GM18505 (cell line): ENCODE results near the gene CFAP100.

Experiments used
- ATAC-seq: cut with Tn5 transposase; IDR thresholded peaks from one replicate; pipeline ENCODE4 v1.9.1; 2021; ENCODE audit not compliant: unreplicated experiment
- POLR2A ChIP-seq: IDR thresholded peaks from 4 replicates; pipeline ENCODE4 v1.6.1; 2011; ENCODE audit warnings: borderline replicate concordance; ENCODE audit not compliant: insufficient read depth, insufficient read length; ENCODE audit errors: extremely low read depth

Gene CFAP100

DNA sequence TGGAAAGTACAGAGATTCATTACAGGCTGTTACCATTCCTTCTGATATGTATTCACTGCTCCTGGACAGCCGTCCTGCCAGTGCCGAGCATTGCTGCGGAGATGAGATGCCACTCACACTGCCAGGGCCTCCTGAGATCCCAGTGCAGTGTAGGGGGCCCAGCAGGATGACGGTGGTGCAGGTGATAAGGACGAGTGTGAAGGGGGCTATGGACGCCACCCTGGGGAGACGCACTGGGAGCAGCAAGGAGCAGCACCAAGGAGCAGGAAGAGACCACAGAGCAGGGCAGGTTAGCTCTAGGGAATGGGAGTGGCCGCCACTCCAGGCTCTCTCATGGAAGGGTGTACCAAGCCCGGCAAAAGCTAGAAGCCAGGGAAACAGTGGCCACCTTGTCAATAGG is 33.5 kb upstream of the CFAP100 start:
- no peak for TF ChIP-seq POLR2A
- no peak for ATAC-seq

DNA sequence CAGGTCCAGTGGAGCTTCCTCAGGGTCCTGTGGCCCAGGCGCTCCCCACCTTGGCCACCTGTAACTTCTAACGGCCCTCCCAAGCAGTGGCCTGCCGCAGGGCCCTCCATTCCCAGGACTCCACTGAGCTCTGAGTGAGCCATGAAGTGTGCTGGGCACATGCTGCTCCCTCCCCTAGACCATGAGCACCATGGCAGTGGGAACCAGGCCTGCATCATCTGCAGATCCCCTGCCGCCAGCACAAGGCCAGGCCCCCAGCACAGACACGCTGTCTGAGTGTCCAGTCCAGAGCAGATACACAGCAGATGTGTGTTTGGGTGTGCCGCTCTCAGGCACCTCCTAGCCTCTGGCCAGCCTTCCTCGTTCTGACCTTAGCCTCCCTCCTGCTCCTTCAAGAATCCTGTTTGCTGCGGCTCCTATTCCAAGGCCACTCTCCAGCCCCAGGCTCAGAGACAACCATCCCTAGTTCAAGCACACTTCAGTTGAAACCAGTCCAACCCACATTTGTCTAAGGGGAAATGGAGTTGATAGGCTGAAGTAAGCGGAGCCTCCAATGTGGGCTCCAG is 30.5 kb upstream of the CFAP100 start:
- no peak for ATAC-seq
- no peak for TF ChIP-seq POLR2A

DNA sequence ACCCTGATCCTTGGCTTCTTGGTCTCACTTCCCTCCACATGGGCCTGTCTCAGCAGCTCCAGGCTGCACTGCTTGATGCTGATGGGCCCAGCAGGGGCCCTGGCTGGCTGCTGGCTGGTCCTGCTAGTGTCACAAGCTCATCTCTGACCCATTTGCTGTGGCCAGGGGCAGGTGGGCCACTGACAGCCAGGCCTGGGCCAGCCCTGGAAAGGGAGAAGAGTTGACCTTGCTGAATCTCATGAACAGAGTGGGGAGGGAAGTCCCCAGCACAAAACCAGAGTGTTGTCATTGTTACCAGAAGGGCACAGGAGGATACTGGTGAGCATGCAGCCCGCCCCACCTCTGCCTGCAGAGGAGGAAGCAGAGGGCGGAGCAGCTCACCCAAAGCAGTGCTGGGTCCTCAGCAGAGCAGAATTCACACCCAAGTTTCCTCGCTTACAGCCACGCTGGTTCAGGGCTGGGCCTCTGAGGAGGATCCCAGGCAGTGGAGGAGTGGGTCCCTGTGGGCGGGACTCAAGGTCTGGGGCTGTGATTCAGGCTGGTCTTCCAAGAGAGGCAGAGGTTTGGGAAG is 29.9 kb upstream of the CFAP100 start:
- ATAC-seq = no peak
- TF ChIP-seq POLR2A = no peak

DNA sequence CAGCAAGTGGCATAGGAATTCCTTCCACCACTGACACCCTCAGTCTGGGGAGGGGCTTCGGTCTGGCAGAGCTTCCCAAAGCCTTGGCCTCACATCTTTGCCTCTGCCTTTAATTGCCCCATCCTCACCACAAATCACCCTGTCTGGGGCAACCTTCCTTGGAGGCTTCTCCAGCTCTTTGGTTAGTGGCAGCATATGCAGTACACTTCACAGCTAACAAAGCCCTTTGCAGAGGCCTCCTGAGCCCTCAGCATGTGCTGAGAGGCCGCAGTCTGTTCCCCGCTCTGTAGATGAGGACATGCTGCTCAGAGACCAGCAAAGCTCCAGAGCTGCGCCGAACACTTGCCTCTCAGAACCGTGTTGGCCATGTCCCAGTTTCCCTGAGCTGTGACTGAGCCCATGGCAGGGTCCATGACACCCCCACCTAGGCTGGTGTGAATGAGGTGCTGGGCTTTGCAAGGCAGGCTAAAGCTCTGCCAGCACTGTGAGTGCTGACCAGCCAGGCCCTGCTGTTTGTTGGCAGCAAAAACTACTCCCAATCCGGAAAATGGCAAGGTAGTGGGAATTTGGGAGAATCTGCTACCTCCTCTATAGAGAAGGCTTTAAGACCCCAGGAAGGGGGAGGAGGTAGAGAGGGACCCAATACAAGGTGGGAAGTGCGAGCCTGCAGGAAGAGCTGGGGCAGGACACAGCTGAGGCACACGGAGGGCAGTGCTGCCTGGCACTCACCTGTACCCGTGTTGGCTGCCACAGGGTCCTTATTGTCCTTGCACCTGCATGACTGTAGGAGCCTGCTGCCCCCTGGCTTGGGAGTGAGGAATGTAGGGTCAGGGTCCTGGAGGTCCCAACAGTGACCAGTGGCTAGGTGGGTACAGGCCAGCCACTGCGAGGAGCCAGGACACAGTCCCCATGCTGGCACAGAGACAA is 29.1 kb upstream of the CFAP100 start:
- ATAC-seq = no peak
- TF ChIP-seq POLR2A = no peak

DNA sequence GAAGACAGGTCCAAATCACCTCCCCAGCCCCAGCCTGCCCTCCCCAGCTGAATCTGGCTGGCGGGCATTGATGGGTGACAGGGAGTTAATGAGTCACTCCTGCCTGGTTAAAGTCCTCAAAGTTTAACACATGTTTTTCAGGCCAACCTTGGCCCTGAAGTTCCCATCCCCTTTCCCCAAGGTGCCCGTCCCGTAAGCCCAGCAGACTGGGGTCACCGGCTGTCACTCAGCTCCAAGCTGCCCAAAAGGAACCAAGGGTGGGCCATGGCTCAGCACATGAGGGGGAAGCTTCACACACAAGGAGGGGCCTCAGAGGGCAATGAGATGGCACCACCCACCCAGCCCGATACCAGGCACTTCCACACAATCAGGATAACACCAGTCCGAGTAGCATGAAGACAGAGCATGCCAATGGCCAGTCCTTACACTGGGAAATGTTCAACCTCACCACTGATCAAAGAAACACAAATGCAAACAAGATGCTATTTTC is 27.3 kb upstream of the CFAP100 start:
- TF ChIP-seq POLR2A = no peak
- ATAC-seq = no peak

DNA sequence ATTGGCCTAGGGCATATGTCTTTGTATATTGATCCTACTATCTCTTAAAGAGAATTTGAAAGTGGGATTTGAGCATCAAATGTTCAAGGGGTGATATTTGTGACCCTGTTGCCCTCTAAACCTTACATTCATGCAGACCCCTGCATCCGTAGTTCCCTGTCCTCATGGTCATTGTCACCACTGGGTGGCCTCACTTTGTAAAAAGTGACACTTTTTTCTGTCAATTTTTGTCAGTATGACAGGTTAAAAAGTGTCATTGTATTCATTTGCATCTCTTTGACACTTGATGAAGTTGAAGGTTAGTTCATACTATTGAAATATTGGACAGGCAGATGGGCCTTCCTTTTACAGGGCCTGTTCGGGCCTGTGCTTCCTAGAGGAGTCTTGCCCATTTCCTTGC is 25.2 kb upstream of the CFAP100 start:
- no peak for ATAC-seq
- TF ChIP-seq POLR2A = no peak

DNA sequence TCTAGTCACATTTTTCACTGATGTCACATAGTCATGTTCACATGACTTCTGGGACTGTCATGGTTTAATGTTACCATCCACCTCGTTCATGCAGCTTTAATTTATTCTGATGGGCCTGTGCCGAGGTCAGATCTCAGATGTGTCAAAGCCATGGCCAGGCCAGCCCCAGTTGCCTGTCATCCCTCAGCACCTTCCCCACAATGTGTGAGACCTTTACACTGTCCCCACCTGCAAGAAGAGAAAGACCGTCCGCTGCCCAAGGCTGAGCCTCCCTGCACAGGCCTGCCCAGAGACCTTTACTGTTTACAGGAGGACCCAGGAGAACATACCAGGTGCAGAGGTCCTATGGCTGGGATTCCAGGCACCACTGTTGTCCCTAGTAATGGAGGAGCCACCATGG is 24.7 kb upstream of the CFAP100 start:
- TF ChIP-seq POLR2A = no peak
- no peak for ATAC-seq

DNA sequence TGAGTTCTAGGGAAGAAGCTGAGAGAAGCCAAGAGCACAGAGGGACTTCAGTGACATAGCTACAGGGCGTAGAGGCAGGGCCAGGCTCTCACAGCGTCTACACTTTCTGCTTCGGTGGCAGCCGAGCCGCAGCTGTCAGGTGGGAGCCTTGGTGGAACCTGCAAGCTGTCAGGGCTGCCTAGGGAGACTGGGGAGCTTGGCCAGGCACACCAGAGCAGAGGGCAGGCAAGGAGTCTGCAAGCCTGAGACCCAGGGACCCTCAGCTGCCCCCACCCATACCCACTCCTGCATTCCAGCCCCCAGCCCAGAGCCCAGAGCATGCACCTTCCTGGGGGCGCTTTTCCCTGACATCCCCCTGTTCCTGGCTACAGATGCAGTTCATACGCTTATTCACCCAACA is 24.1 kb upstream of the CFAP100 start:
- ATAC-seq = no peak
- TF ChIP-seq POLR2A = no peak

DNA sequence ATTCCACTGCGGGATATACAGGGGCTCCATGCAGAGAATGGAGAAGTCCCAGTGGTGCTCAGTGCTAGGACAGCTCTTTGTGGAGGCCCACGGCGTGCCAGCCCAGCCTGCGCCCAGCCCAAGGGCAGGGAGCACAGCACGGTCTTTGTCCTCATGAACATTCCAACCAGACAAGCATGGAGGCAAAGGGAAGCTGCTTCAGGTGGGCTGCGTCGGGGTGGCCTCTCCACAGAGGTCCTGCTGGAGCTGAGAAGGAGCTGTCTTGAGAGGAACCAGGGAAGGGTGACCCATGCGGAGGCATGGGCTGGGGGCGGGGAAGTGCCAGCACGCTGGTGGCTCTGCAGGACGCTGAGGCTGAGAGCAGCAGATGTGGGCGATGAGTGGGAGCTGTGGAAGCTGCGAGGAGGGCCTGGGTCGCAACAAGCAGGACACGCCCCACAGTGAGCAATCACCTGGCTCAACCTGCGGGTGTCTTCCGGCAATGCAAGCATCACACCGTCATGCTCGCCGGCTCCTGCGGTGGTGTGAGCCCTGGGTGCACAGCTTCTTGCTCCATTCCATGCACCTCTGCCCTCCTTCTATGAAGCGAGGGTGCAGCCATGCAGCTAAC is 23.5 kb upstream of the CFAP100 start:
- TF ChIP-seq POLR2A = no peak
- no peak for ATAC-seq

DNA sequence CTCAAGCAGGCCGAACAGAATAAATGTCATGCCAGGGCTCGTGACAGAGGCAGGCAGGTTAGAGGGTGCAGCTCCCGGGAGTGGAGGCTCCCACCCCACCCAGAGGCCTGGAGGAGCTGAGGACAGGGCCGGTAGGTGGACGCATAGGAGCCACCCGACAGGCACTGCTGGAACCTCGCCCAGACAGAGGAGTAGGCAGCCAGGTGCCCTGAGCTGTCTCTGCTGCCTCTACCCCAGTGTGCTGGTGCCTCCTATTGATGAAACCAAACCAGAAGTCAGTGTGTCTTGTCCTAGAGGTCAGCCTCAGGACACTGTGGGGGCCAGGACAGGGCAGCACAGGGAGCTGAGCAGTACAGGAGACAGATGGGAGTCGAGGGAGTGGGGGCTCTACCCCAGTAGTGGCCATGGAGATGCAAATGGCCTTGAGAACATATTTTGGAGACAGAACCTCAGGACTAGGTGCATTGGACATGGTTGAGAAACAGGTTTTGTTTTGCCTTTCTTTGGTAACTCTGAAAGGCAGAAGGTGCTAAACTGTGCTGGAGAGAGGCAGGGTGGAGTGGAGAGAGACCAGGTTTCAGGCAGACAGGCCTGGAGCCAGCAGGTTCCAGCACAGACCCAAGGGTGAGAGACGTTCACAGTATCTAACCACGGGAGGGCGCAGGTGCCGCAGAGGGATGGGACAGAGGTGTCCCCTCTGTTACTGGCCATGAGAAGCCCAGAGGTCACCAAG is 22.1 kb upstream of the CFAP100 start:
- TF ChIP-seq POLR2A = no peak
- ATAC-seq = no peak

DNA sequence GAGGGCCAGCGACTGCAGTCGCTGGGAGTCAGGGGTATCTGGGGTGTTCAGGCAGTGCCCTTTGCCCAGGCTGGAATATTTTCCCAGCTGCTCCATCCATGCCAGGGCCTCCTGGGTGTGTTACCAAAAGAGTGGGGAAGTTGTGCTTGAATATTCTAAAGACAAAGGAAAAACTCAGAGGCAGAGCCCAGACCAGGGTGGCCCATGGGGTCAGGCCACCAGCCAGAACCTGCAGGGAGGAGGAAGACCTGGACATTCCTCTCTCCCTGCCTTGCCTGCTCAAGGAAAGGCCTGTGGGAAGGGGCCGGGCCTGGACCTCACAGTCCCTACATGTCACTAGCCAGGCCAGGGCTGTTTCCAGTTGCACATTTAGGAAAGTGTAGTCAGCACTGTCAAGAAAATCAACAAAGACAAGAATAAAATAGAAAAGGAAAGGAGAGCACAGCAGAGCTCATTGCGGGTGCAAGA is 21.5 kb upstream of the CFAP100 start:
- no peak for TF ChIP-seq POLR2A
- no peak for ATAC-seq

DNA sequence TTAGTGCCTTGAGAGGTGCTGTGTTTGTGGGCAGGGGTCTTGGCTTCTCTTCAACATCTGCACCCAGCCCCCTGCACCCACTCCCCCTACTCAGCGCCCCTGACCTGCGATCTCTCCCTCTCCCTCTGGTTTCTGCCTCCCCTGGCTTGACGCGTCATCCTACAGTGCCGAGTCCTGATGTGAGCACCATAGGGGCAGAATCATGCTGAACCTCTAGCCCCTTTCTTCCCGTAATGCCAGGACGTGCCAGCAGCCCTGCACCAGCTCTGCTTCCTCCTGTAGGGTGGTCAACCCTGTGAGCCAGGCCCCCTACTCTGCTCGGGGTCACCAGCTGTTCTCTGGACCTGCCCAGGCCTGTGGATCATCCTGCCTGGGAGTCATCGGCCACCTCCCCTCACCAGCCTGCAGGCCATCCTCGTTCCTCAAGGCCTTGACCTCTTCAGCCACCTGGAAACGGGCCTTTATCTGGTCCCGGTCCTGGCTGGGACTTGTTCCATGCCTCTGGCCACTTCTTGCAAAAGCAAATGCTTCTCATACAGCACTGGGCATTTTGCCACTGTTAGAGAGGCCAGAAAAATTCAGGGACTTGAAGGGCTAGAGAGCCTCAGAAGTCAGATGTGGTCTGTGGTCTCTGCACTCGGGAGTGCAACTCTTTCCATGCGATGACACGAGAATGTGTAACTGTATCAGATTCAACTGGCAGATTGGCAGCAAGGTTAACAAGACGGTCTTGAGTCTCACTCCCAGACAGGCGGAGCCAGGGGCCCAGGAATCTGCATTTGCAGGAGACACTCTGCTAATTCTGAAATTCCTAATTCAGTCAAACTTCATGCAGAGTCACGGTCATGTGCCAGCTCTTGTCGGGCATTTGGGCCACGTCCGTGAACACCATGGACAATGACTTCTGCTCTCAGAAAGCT is 20.8 kb upstream of the CFAP100 start:
- TF ChIP-seq POLR2A = no peak
- no peak for ATAC-seq

DNA sequence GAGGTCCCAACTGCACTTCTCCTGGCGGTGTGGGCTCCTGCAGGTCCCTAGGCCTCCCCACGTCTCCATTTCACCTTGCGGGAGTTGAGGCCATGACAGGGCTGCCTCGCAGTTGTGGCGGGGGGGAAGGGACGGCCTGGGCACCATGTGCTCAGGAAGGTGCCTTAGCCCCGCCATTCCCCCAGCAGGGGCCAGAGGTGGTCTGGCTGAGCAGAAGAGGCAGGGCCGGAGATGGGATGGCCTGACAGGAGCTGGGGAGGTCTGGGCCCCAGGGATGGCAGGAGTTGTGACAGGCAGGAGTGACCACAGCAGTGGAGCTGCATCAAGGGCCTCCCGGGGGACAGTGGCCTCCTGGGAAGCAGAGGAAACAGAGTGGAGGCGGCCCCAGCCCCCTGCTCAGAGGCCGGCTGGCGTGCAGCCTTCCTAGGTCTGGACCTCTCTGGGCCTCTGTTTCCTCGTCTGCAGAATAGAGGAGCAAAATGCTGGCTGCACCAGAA is 18.8 kb upstream of the CFAP100 start:
- TF ChIP-seq POLR2A = no peak
- no peak for ATAC-seq
